Endothelial cell of umbilical vein (primary cell): ENCODE measurements around the gene CRTC1. TPM values are rescaled to one million over a fixed set of nuclear protein-coding genes. Genes with fewer than 3 reads are reported as not detected.

Experiments
- BruUV-seq: library from RNA; stranded (reverse); fragments of 400-500 nt; replicated peaks from 2 replicates; lab custom pipeline; 2021; lab: Mats Ljungman, UMichigan
- CTCF ChIA-PET: fragments of 300-600, 350-600 bp; sonication (Branson Sonifier 250); formaldehyde crosslinking; loops from one replicate; lab custom pipeline; 2021; ENCODE audit warnings: antibody characterized with exemption, inconsistent platforms; lab: Charles Lee
- POLR2A ChIA-PET: fragments of 300-600, 350-600 bp; sonication (Branson Sonifier 250); formaldehyde crosslinking; loops from one replicate; lab custom pipeline; 2021; ENCODE audit warnings: antibody characterized with exemption, inconsistent platforms; lab: Charles Lee
- DNase-seq: peaks from one replicate; pipeline ENCODE4 v3.0.0-alpha.2; 2011; ENCODE audit warnings: low read depth, low spot score
- FAIRE-seq: peaks from 2 replicates; lab custom pipeline; 2011; peaks lifted over from hg19 to GRCh38; lab: Jason Lieb, UNC
- H2AFZ ChIP-seq: 2 replicates; pipeline ENCODE4 v1.6.0; 2012; ENCODE audit warnings: low read depth, low read length, control low read depth, inconsistent platforms
- H3K27ac ChIP-seq: 2 replicates; pipeline ENCODE4 v1.5.1; 2011; ENCODE audit warnings: low read depth, mild to moderate bottlenecking, control low read depth, low read length, moderate library complexity; ENCODE audit not compliant: insufficient read depth
- H3K27me3 ChIP-seq, 2 experiments: 2 replicates each; pipeline versions ENCODE4 v1.6.0 to v1.6.1; 2011; ENCODE audit warnings: low read length in 2 of 2, mixed read lengths in 1 of 2; ENCODE audit not compliant: control insufficient read depth in 2 of 2, insufficient read depth in 2 of 2
- H3K36me3 ChIP-seq, 2 experiments: 2 replicates in 1 of 2; 3 replicates in 1 of 2; pipeline ENCODE4 v1.5.1; 2011; ENCODE audit warnings: low read length in 2 of 2, mild to moderate bottlenecking in 1 of 2, moderate library complexity in 1 of 2; ENCODE audit not compliant: control insufficient read depth in 2 of 2, insufficient read depth in 2 of 2; ENCODE audit errors: extremely low read depth in 1 of 2
- H3K4me1 ChIP-seq: 3 replicates; pipeline ENCODE4 v1.5.1; 2011; ENCODE audit warnings: mild to moderate bottlenecking, low read length; ENCODE audit not compliant: control insufficient read depth, insufficient read depth; ENCODE audit errors: extremely low read depth
- H3K4me2 ChIP-seq: 2 replicates; pipeline ENCODE4 v1.6.1; 2011; ENCODE audit warnings: low read length, control low read depth, mixed read lengths; ENCODE audit not compliant: insufficient read depth
- H3K4me3 ChIP-seq, 3 experiments: fragments of 200-600 bp in 1 of 3; sonication (generic), shearing (Covaris generic) in 1 of 3; replicated peaks in 1 of 3; 2 replicates each; pipeline ENCODE4 v1.5.1; 2011 to 2016; ENCODE audit warnings: control low read depth in 3 of 3, low read length in 3 of 3, mild to moderate bottlenecking in 2 of 3, inconsistent platforms in 1 of 3, low read depth in 1 of 3, moderate library complexity in 1 of 3; ENCODE audit not compliant: insufficient read depth in 1 of 3
- H3K79me2 ChIP-seq: 2 replicates; pipeline ENCODE4 v1.6.0; 2012; ENCODE audit warnings: low read length, inconsistent platforms; ENCODE audit not compliant: control insufficient read depth, insufficient read depth
- H3K9ac ChIP-seq: replicated peaks from 2 replicates; pipeline ENCODE3; 2011; ENCODE audit warnings: low read length, control low read depth; ENCODE audit not compliant: insufficient read depth; ENCODE audit errors: extremely low read depth
- H3K9me1 ChIP-seq: replicated peaks from 3 replicates; pipeline ENCODE4 v1.6.0; 2011; ENCODE audit warnings: mild to moderate bottlenecking, low read length; ENCODE audit not compliant: control insufficient read depth, insufficient read depth; ENCODE audit errors: extremely low read depth
- H3K9me3 ChIP-seq: replicated peaks from 2 replicates; pipeline ENCODE4 v1.5.1; 2012; ENCODE audit warnings: low read length, inconsistent platforms; ENCODE audit not compliant: control insufficient read depth, insufficient read depth
- H4K20me1 ChIP-seq: replicated peaks from 2 replicates; pipeline ENCODE3; 2011; ENCODE audit warnings: mild to moderate bottlenecking, low read length; ENCODE audit not compliant: control insufficient read depth, insufficient read depth; ENCODE audit errors: extremely low read depth
- CTCF ChIP-seq, 2 donors: IDR thresholded peaks; 1 replicate in 1 of 2; 2 replicates in 1 of 2; pipeline ENCODE4 v1.5.1; 2011; ENCODE audit warnings: low read length in 2 of 2, mild to moderate bottlenecking in 2 of 2, moderate library complexity in 2 of 2, control low read depth in 1 of 2, inconsistent platforms in 1 of 2, low read depth in 1 of 2; ENCODE audit not compliant: insufficient read depth in 1 of 2; ENCODE audit errors: extremely low read depth in 1 of 2
- EZH2 ChIP-seq: IDR thresholded peaks from 2 replicates; pipeline ENCODE4 v1.6.1; 2012; ENCODE audit warnings: borderline replicate concordance, low read depth, mild to moderate bottlenecking, moderate library complexity, low read length, inconsistent platforms; ENCODE audit not compliant: severe bottlenecking
- FOS ChIP-seq: IDR thresholded peaks from 2 replicates; pipeline ENCODE4 v1.6.1; 2011; ENCODE audit warnings: mild to moderate bottlenecking, low read length, moderate library complexity, borderline replicate concordance; ENCODE audit not compliant: insufficient read depth
- GATA2 ChIP-seq: IDR thresholded peaks from 2 replicates; pipeline ENCODE4 v1.7.0; 2011; ENCODE audit warnings: low read depth, mild to moderate bottlenecking, moderate library complexity, mixed read lengths, low read length; ENCODE audit not compliant: insufficient read length, insufficient read depth
- JUN ChIP-seq: IDR thresholded peaks from 2 replicates; pipeline ENCODE4 v1.6.1; 2011; ENCODE audit warnings: borderline replicate concordance, low read depth; ENCODE audit not compliant: insufficient read length, insufficient read depth
- MAX ChIP-seq: IDR thresholded peaks from 2 replicates; pipeline ENCODE4 v1.6.1; 2011; ENCODE audit not compliant: insufficient read depth, insufficient read length
- MYC ChIP-seq: IDR thresholded peaks from one replicate; pipeline ENCODE4 v1.6.1; 2011; ENCODE audit warnings: mild to moderate bottlenecking, low read depth, low read length
- POLR2A ChIP-seq: IDR thresholded peaks from 2 replicates; pipeline ENCODE4 v1.6.1; 2012; ENCODE audit warnings: low read depth, mild to moderate bottlenecking, control low read depth, low read length
- POLR2AphosphoS5 ChIP-seq: IDR thresholded peaks from 2 replicates; pipeline ENCODE4 v1.6.1; 2012; ENCODE audit warnings: low read depth, mild to moderate bottlenecking, control low read depth, low read length, moderate library complexity; ENCODE audit not compliant: insufficient read depth
- dilution Hi-C: fragments of 300-500 bp; cut with MboI; formaldehyde crosslinking; loops from one replicate; pipeline ENCODE4 v1.15.0; 2019; ENCODE audit warnings: low sequenced_read_pairs; ENCODE audit not compliant: extremely low pct_ligation_motif_present
- intact Hi-C: fragments of 100-400 bp; cut with micrococcal nuclease; formaldehyde crosslinking; loops from one replicate; pipeline ENCODE4 v1.10.0; 2022
- polyA plus RNA-seq, 4 experiments: library from polyadenylated mRNA; depleted of rRNA in 3 of 4; stranded (reverse) in 3 of 4; unstranded in 1 of 4; fragments of >200 nt; gene quantifications; 2 replicates each; pipeline versions ENCODE4 v1.2.1 to v1.2.3, GENCODE V29; 2011 to 2012; ENCODE audit warnings: missing spikeins in 1 of 4
- total RNA-seq: library from RNA; stranded (reverse); gene quantifications from 2 replicates; pipeline ENCODE4 v1.2.3, GENCODE V29; 2021

Gene CRTC1
- total and polyA plus RNA-seq, 2 donors (not counting 3 experiments of a cell fraction or from before 2014, with no cell fraction given): 4.2 to 11.4 TPM

GRCh38 chr19:18737954-18738351 is 54.5 kb downstream of the CRTC1 start:
- H2AFZ ChIP-seq: no peak overlapping the region
- H4K20me1 ChIP-seq: no peaks in the 10 kb centered on the region
- no peaks in the 10 kb centered on the region for H3K36me3 ChIP-seq
- DNase-seq (no peak), FAIRE-seq (no peak)
- no peaks in the 10 kb centered on the region for H3K27me3 ChIP-seq
- no TSS peak for BruUV-seq
- no peak overlapping the region for H3K4me3 ChIP-seq
- TF ChIP-seq EZH2 (no peak), POLR2A (no peak), MAX (no peak), GATA2 (no peak), JUN (no peak), MYC (no peak), CTCF (IDR thresholded peaks at IDR 0.05; ENCODE audit: extremely low read depth in 1 of 2, insufficient read depth in 1 of 2, low read depth in 1 of 2, low read length in 2 of 2) (no peak), FOS (no peak), POLR2AphosphoS5 (no peak)
- no peak overlapping the region for H3K4me2 ChIP-seq
- no peak overlapping the region for H3K27ac ChIP-seq
- intact Hi-C loops (no loop called here), dilution Hi-C loops (no loop called here)
- ChIA-PET CTCF (interaction anchor here (0.9 to 2.0 kb wide), 3 partner anchors 17 to 144 kb away, joined by 3 to 4 read pairs (median 3); no protein-coding TSS in a partner anchor), POLR2A (no interaction called here)
- no peaks in the 10 kb centered on the region for H3K9me3 ChIP-seq
- no peaks in the 10 kb centered on the region for H3K79me2 ChIP-seq
- no peak overlapping the region for H3K9ac ChIP-seq
- no peaks in the 10 kb centered on the region for H3K9me1 ChIP-seq
- no peaks in the 10 kb centered on the region for H3K4me1 ChIP-seq
